OCI-LY3 (cell line): Measurements from ENCODE around the gene KCNH5.

Experiments used
- H2AFZ ChIP-seq: fragments of 200-600, 300-600 bp; shearing (Covaris generic); 2 replicates; pipeline ENCODE4 v1.6.0; 2014; ENCODE audit warnings: antibody characterized with exemption, low read depth, low read length
- H3K27ac ChIP-seq: fragments of 200-600, 300-600 bp; sonication (generic); 2 replicates; pipeline ENCODE4 v1.5.1; 2014; ENCODE audit warnings: mild to moderate bottlenecking, low read length, moderate library complexity, mixed read lengths
- H3K27me3 ChIP-seq: fragments of 200-600, 300-600 bp; sonication (generic); 2 replicates; pipeline ENCODE4 v1.6.1; 2014; ENCODE audit warnings: low read depth, low read length, mixed read lengths
- H3K36me3 ChIP-seq: fragments of 200-600, 300-600 bp; sonication (generic); replicated peaks from 2 replicates; pipeline ENCODE3; 2014; ENCODE audit warnings: low read depth, low read length, mixed read lengths
- H3K4me1 ChIP-seq: fragments of 300-600, 200-600 bp; sonication (generic); 2 replicates; pipeline ENCODE4 v1.6.1; 2014; ENCODE audit warnings: low read length, mixed read lengths
- H3K4me2 ChIP-seq: fragments of 200-600, 300-600 bp; sonication (generic); 2 replicates; pipeline ENCODE4 v1.6.1; 2014; ENCODE audit warnings: low read length, mixed read lengths
- H3K4me3 ChIP-seq: fragments of 300-600, 200-600 bp; sonication (generic); 2 replicates; pipeline ENCODE4 v1.5.1; 2014; ENCODE audit warnings: antibody characterized with exemption, mild to moderate bottlenecking, low read length, moderate library complexity
- H3K79me2 ChIP-seq: fragments of 300-600, 200-600 bp; shearing (Covaris generic); 2 replicates; pipeline ENCODE4 v1.6.1; 2014; ENCODE audit warnings: mild to moderate bottlenecking, low read length, mixed read lengths
- H3K9ac ChIP-seq: fragments of 300-600, 200-600 bp; shearing (Covaris generic); 2 replicates; pipeline ENCODE4 v1.6.0; 2014; ENCODE audit warnings: mild to moderate bottlenecking, low read length, moderate library complexity
- H3K9me3 ChIP-seq: fragments of 200-600, 300-600 bp; shearing (Covaris generic); 2 replicates; pipeline ENCODE4 v1.6.1; 2014; ENCODE audit warnings: low read length, mixed read lengths; ENCODE audit not compliant: insufficient read depth
- H4K20me1 ChIP-seq: fragments of 200-600, 300-600 bp; sonication (generic); 2 replicates; pipeline ENCODE4 v1.6.1; 2016; ENCODE audit warnings: low read length, mixed read lengths; ENCODE audit not compliant: insufficient read depth
- EZH2phosphoT487 ChIP-seq: fragments of 200-600 bp; shearing (Covaris generic); IDR thresholded peaks from 2 replicates; pipeline ENCODE4 v1.6.1; 2018; ENCODE audit warnings: antibody characterized with exemption, mixed run types, low read depth
- TF ChIP-seq, protein P1 (sequence below): fragments of 200-600, 300-600 bp; sonication (generic); IDR thresholded peaks from 2 replicates; pipeline ENCODE4 v1.5.1; 2014; ENCODE audit warnings: antibody characterized with exemption, low read length, low read depth

KCNH5 gene

DNA sequence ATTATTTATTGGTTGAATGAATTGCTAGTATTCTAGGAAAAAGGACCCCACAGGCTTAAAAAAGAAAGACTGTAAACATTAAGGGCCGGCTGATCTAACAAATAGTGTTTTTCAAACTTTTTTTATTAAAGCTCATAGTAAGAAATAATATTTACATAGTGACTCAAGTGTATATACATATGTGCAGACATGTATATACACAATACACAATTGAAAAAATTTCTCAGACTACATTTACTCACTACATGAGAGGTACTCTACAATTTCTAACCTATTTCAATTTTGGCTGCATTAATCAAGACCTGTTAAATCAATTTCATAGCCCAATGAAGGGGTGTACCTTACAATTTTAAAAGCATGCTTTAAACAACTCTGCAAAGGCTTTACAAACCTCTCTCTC is 17.5 kb downstream of the KCNH5 start:
- H3K27ac ChIP-seq = no peak overlapping the region
- no peak overlapping the region for H3K4me3 ChIP-seq
- no peaks in the 10 kb centered on the region for H3K4me1 ChIP-seq
- no peak overlapping the region for H3K9ac ChIP-seq
- H3K36me3 ChIP-seq = no peaks in the 10 kb centered on the region
- H2AFZ ChIP-seq = no peak overlapping the region
- H3K4me2 ChIP-seq = no peak overlapping the region
- H3K27me3 ChIP-seq = no peaks in the 10 kb centered on the region
- no peaks in the 10 kb centered on the region for H3K9me3 ChIP-seq
- TF ChIP-seq EZH2phosphoT487 = no peak
- TF ChIP-seq, protein P1, sequence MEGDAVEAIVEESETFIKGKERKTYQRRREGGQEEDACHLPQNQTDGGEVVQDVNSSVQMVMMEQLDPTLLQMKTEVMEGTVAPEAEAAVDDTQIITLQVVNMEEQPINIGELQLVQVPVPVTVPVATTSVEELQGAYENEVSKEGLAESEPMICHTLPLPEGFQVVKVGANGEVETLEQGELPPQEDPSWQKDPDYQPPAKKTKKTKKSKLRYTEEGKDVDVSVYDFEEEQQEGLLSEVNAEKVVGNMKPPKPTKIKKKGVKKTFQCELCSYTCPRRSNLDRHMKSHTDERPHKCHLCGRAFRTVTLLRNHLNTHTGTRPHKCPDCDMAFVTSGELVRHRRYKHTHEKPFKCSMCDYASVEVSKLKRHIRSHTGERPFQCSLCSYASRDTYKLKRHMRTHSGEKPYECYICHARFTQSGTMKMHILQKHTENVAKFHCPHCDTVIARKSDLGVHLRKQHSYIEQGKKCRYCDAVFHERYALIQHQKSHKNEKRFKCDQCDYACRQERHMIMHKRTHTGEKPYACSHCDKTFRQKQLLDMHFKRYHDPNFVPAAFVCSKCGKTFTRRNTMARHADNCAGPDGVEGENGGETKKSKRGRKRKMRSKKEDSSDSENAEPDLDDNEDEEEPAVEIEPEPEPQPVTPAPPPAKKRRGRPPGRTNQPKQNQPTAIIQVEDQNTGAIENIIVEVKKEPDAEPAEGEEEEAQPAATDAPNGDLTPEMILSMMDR = no peak
- no peaks in the 10 kb centered on the region for H4K20me1 ChIP-seq
- H3K79me2 ChIP-seq = no peaks in the 10 kb centered on the region

DNA sequence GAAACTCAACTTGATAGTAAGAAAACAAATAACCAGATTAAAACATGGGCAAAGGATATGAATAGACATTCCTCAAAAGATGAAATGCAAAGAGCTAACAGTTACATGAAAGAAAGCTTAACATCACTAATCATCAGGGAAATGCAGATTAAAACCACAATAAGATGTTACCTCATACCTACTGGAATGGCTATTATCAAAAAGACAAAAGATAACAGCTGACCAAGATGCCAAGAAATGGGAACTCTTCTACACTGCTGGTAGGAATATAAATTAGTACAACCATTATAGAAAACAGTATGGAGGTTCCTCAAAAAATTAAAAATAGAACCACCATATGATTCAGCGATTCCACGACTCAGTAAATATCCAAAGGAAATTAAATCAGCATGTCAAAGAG is 18.8 kb downstream of the KCNH5 start:
- Histone ChIP-seq H3K79me2 (no peaks in the 10 kb centered on the region), H3K27me3 (no peaks in the 10 kb centered on the region), H3K27ac (no peak overlapping the region), H3K36me3 (no peaks in the 10 kb centered on the region), H4K20me1 (no peaks in the 10 kb centered on the region), H2AFZ (no peak overlapping the region), H3K9me3 (no peaks in the 10 kb centered on the region), H3K4me1 (no peaks in the 10 kb centered on the region), H3K9ac (no peak overlapping the region), H3K4me2 (no peak overlapping the region), H3K4me3 (no peak overlapping the region)
- no peak for TF ChIP-seq EZH2phosphoT487
- TF ChIP-seq, protein P1 = no peak

DNA sequence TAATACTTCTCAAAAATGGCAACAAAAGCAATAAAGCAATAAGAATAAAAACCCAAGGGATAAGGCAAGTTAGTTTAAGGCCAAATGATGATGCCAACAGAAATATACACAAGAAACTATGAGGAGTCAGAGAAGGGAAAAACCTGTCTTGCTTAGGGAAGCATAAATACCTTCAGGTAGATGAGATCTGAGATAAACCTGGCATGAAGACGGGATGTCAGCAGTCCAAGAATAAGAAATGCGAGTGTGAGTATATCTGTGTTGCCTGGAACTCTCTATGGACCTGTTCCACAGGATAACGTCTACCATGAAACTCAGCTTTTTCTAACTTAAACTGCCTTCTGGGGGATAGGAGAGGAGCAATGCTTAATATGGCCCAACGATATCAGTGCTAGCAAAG is 30.6 kb downstream of the KCNH5 start:
- H3K9ac ChIP-seq = no peak overlapping the region
- H3K4me3 ChIP-seq = no peak overlapping the region
- no peaks in the 10 kb centered on the region for H4K20me1 ChIP-seq
- H3K4me2 ChIP-seq = no peak overlapping the region
- H3K27ac ChIP-seq = no peak overlapping the region
- H3K27me3 ChIP-seq = no peaks in the 10 kb centered on the region
- no peak overlapping the region for H2AFZ ChIP-seq
- no peaks in the 10 kb centered on the region for H3K79me2 ChIP-seq
- no peaks in the 10 kb centered on the region for H3K36me3 ChIP-seq
- H3K9me3 ChIP-seq = no peaks in the 10 kb centered on the region
- no peaks in the 10 kb centered on the region for H3K4me1 ChIP-seq
- TF ChIP-seq EZH2phosphoT487 = no peak
- TF ChIP-seq, protein P1 = no peak

DNA sequence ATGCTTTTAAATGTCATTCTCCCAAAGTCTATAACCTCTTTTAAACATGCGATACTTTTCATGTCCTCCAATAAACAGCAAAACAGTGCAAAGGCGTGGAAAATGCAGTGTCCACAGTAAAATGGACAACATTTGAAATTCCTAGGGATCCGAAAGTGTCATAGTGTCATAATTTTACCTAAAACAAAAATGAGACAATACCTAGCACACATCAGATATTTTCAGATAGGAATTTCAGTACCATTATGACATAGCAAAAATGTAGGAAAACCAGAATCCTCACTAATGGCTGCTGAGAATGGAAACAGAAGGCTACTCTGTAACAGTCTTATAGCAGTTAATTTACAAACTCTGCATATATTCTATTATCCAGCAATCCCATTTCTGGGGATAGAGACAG is 33.1 kb downstream of the KCNH5 start:
- no peak overlapping the region for H2AFZ ChIP-seq
- no peaks in the 10 kb centered on the region for H3K9me3 ChIP-seq
- no peaks in the 10 kb centered on the region for H3K79me2 ChIP-seq
- H3K4me3 ChIP-seq = no peak overlapping the region
- no peak overlapping the region for H3K9ac ChIP-seq
- H4K20me1 ChIP-seq = no peaks in the 10 kb centered on the region
- H3K27me3 ChIP-seq = no peaks in the 10 kb centered on the region
- TF ChIP-seq, protein P1 = no peak
- no peak for TF ChIP-seq EZH2phosphoT487
- H3K36me3 ChIP-seq = no peaks in the 10 kb centered on the region
- H3K27ac ChIP-seq = no peak overlapping the region
- peaks cover 9% of the 10 kb centered on the region for H3K4me1 ChIP-seq
- H3K4me2 ChIP-seq = no peak overlapping the region
